Daoy (cell line): Measurements from ENCODE around the gene ANKS3. TPM values are rescaled to one million over a fixed set of nuclear protein-coding genes. Genes with fewer than 3 reads are reported as not detected.
A peak's percentile ranks its signal among the peaks of the same experiment; 100 is the strongest.

Experiments
- DNase-seq: peaks from one replicate; pipeline ENCODE4 v3.0.0-alpha.2; 2015; ENCODE audit warnings: low read depth
- total RNA-seq: library from RNA; depleted of rRNA; stranded (reverse); fragments of >200 nt; shearing (Covaris generic); gene quantifications from 2 replicates; pipeline ENCODE4 v1.2.3, GENCODE V29; 2014

The ANKS3 gene
- total RNA-seq, 1 experiment from 2014 or later = 19.7 TPM

DNA sequence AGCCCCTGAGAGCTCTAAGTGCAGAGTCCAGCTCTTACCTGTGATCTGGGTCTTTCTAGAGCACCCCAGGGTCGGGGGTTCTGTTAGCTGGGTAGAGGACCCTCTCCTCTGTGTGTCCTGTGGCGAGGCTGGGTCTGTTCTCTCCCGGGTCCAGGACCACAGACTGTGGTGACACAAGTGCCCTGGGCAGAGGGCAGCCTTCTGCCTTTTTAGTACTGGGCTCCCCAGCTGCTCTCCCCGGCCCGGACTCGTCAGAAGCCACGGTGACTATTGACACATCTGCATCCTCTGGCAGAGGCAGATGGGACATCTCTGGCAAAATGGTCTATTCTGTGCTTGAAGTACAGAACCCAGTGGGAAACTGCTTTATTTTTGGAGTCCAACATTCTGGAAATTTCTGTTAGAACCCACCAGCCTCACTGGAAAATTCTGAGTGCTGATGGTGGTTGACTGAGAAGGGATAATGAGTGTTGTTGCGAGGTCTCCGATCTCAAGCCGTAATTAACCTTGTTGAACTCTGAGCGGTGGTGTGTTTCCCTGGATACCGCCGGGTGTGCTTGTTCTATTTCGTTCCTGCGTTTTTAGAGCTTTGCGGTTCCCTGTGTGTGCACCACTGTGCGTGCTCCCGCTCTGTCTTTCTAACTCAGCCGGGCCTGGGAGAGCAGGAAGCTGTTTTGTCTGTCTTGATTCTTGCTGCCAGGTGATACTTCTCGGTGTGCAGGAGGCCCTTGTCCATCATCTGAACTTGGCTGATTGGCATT lies 66.7 kb downstream of the ANKS3 start:
- DNase-seq = no peak

DNA sequence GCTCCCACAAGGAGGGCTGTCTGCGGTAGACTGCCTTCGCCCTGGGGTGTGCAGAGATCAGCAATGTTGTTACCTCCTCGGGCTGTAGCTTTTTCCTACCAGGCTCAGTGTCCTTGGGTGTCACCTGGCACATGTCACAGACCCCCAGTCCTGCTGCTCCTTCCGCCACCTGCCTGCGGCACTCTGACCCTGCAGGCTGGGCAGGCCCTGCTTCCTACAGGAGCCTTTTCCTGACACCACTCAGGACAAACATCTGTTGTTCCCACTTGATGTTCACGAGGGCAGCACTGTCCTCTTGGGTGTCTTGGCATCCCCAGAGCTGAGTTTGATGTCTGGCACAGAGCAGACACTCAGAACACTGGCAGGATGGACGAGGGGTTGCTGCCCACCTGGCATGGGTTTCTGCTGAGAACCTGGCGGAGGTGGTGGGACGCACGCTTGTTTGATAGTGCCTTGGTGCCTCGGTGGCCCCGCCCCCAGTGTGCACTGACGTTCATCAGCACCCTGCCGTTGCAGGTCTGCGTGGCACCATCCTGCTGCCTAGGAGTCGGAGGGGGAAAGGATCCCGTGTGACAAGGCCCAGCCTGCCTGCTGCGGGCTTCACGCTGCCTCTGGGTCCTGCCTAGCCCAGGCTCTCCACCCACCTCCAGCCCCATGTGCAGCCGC lies 67.4 kb downstream of the ANKS3 start:
- DNase-seq = no peak

DNA sequence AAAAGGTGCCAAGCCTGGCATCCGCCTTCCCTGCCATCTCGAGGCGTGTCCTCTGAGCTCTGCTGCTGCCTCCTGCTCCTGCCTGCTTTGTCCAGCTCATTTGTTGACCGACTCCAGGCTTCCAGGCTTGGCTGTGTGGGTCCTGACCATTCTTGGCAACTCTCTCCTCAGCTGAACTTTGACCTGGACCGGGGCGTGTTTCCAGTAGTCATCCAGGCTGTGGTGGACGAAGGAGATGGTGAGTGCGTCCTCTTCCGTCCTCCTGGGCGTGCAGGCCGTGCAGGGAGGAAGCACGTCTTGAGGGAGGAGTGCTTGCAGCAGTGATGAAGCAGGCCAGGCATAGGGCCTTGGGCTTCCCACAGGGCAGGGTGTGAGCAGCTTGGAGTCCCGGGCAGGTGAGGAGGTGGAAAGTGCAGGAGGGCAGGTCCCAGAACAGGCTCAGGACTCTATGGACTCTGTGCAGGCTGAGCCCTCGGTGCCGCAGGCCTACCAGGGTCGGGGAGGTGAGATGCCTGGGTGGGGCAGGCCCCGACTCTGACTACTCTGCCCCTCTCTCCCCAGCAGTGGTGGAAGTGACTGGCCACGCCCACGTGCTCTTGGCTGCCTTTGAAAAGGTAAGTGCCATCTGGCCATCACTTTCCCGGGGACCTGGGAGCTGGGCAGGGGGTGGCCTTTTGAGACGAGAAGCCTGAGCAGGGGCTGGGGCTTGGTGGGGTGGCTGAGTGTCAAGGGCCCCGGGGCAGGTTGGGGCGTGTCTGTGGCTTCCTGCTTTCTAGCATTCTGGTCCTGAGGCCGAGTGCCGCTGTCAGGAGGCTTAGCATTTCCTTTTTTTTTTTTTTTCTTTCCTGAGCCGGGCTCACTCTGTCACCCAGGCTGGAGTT lies 69.3 kb downstream of the ANKS3 start:
- no peak for DNase-seq

DNA sequence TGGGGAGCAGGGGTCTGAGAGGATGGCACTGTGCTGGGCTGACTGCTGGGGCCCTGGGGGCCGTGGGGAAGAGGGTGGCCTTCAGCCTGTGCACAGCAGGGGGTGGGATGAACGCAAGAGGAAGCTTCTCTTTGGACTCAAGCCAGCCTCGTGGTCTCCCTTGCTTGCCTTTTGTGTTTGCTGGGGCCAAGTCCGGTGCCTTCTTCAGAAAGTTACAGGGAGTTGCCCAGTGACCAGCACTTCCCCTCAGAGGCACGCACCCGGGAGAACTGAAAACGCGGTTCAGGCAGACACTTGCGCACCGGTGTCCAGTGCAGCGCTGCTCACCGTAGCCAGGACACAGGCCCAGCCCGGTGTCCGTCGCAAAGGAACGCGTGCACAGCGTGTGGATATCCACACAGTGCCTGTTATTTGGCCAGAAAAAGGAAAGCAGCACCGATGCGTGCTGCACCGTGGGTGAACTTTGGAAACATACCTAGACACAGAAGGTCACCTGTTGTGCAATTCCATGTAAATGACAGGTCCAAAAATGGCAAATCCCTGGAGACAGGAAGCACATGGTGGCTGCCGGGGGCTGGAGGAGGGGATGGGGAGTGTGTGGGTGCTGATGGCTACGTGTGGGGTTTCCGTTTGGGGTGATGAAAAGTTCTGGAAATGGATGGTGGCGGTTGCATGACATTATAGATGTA lies 70.2 kb downstream of the ANKS3 start:
- no peak for DNase-seq

DNA sequence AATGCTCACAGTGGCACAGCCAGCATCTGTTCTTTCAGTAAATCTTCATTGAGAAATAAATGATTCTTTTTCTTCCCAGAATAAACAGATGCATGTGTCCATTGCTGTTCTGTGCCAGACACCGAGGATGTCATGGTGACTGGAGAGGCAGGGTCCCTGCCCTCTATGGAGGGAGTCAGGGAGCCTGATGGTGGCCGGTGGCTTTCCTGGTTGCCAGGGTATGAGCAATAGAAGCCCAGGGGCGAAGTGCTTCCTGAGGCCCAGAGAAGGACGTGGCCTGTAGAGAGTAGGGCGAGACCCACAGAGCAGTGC lies 70.7 kb downstream of the ANKS3 start:
- DNase-seq = no peak

GRCh38 chr16:4661661-4662060 lies 72.4 kb downstream of the ANKS3 start:
- DNase-seq = no peak

- peak; percentile 85 for DNase-seq
These were observed 73.5 kb downstream of the ANKS3 start for GRCh38 chr16:4660454-4661007.

DNA sequence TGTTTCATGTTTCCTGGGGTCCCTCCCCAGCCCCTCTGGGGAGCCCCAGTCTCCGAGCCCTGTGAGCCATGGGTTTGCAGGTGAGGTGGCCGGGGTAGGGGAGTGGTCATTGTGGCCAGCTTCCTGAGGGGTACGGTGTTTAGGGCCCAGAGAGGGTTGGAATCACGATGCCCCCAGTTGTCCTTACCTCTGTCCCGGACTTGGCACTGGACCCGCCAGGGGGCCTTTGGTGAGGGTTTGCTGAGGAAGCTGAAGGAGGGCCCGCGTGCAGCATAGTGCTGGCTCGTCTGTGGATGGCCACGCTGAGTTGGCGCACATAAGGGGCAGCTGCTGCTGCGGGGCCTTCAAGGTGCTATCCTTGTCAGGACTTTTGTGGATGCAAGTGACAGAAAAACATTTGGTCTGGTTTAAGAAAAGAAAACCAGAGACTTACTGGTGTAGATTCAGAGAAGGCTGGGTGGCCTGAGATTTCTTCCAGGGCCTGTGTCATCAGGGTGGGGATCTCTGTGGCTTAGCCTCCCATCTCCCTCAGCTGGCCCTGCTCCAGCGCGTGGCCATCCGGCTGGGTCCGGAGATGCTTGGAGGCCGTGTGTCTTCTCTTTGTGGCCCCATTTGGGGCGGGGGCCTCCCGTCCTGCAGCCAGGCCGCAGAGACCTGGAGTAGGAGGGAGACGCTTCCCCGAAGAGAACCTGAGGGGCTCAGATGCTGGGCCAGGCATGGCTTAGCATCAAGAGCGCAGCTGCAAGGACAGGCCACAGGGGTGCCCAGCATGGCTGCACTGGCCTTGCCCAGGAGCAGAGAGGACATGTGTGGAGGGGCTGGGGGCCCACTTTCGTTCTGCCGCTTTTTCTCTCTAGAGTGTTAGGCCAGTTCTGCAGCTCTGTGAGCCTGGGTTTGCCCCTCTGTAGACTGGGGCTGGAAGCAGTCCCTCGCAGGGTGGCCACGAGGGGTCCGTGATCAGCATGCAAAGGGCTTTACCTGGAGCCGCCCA lies 74.4 kb downstream of the ANKS3 start:
- DNase-seq = no peak

DNA sequence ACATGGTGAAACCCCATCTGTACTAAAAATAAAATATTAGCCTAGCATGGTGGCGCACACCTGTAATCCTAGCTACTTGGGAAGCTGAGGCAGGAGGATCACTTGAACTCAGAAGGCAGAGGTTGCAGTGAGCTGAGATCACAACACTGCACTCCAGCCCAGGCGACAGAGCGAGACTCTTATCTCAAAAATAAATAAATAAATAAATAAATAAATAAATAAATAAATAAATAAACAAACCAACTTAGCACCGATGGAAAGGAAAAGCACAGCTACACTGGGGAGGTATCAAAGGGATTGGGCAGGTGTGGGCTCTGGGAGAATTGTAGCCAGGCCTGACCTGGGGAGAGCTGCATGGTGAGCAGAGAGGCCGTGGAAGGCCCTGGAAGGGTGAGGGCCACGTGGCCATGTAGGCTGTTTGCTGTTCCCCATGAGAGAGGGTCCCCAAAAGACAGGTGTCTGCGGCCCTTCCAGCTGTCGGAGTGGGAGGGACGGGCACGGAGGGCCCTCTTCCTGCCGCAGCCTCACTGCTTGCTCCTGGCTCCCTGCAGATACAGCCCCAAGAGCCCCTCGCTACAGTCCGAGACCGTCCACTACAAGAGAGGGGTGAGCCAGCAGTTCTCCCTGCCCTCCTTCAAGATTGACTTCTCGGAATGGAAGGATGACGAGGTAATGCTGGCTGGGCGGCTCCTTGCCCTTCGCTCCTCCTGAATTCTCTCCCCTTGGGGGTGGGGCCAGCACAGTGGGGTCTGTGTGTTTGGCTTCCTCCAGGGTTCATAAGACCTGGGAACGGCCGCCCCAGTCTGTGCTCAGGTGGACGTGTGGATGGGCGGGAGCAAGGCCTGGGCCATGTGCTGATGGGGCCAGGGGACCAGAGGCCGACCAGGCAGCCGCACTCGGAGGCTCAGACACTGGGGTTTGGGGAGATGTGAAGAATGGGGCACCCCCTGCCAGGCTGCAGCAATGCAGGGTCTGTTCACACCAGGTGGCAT lies 77.1 kb downstream of the ANKS3 start:
- DNase-seq = no peak

DNA sequence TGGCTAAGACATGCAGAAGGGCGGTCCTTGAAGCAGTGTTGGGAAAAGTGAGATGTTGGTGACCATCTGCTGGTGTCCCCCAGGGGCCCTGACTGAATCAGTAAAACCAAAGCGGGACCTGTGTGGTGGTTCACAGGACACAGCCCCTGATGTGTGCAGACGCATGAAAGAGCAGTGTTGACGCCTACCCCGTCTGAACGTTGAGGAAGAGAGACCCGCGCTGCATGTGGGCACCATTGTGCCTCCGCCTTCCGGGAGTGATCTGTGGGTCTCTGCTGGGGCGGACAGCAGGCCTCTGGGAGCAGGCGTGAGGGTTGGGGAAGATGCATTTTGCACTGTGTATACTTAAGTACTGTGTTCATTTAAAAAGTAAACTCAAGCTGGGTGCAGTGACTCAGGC lies 77.8 kb downstream of the ANKS3 start:
- DNase-seq = no peak

DNA sequence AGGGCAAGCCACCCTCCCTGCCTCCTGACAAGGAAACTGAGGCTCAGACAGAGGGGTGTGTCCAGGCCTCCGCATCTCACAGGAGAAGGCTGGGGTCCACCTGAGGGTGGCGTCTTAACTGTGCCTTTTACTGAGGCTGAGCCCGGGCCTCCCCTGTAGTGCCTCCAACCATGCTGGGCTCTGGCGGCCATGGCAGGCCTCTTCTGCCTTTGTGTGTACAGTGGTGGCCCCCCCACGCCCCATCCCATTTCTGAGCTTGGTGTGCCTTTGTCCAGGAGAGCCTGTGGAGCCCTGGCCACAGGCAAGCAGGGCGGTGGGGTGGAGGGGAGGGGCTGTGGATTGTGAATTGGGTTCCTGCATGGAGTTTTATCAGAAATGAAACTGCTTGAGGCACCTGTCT lies 78.3 kb downstream of the ANKS3 start:
- no peak for DNase-seq

- DNase-seq = no peak
These were observed 79.0 kb downstream of the ANKS3 start for GRCh38 chr16:4654964-4655590.

DNA sequence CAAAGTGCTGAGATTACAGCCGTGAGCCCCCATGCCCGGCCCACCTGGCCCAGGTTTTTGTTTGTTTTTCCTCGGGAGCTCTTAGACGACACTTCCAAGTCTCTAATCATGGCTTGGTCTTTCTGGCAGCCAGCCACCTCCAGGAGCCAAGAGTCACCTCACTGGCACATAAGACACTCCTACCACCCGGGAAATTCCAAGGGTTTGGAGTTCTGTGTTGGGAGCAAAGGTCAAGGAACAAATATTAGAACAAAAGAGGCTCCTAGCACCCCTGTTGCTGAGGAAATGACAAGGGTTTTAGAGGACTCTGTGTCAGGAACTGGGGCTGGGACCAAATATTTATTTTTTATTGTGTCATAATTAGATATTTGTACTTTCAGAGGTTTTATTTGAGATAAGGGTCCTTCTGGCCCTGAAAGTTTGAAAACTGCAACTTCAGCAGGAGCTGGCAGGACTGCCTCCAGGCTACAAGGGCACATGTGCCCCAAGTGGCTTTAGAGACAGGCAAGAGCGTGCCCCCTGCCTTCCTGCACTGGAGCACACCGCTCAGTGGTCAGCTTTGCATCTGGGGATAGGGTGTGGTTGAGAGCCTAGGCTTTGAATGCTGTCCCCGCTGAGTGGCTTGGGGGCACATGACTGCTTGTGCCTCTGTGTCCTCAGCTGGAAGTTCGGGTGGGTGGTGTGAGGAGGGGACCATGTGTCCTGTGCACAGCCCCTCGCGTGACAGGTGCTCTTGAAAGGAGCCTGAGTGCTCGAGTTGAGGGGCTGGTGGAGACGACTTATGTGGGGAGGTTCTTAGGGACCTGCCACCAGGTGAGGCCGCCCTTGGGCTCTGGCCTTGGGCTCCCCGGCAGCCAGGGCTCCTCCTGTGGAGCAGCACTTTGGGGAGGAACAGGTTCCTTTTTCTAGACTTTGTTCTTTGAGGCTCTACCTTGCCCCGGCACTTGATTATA lies 79.8 kb downstream of the ANKS3 start:
- DNase-seq = no peak

- no peak for DNase-seq
These were observed 81.5 kb downstream of the ANKS3 start for GRCh38 chr16:4652561-4652960.

DNA sequence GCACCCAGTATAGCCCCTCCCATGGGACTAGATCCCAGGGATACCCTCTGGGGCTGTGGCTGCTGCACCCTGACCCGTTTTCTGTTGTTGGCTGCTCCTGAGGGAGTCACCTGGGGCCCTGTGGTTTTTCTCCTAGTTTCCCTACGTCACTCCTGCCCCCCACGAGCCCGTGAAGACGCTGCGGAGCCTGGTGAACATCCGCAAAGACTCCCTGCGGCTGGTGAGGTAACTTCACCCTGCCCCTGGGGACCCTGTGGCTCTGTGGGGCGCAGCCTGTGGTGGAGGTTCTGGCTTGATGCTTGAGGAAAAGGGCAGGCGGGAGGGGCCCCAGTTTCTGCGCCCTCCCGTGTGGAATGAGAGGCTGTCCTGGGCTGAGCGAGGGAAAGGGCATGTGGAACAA lies 82.2 kb downstream of the ANKS3 start:
- DNase-seq = no peak

GRCh38 chr16:4650443-4651074 lies 83.5 kb downstream of the ANKS3 start:
- DNase-seq = peak; percentile 59
